HuH-7 (cell line): Measurements from ENCODE around the gene NEURL1.
A peak's percentile ranks its signal among the peaks of the same experiment; 100 is the strongest.
"Not testable (repeated sequence)": the region's sequence is repeated elsewhere in the genome, so short reads cannot be mapped to it uniquely, and the experiment has no call there.

Experiments
- DNase-seq: peaks from one replicate; pipeline ENCODE4 v3.0.0; 2011; ENCODE audit warnings: low spot score

The NEURL1 gene

DNA sequence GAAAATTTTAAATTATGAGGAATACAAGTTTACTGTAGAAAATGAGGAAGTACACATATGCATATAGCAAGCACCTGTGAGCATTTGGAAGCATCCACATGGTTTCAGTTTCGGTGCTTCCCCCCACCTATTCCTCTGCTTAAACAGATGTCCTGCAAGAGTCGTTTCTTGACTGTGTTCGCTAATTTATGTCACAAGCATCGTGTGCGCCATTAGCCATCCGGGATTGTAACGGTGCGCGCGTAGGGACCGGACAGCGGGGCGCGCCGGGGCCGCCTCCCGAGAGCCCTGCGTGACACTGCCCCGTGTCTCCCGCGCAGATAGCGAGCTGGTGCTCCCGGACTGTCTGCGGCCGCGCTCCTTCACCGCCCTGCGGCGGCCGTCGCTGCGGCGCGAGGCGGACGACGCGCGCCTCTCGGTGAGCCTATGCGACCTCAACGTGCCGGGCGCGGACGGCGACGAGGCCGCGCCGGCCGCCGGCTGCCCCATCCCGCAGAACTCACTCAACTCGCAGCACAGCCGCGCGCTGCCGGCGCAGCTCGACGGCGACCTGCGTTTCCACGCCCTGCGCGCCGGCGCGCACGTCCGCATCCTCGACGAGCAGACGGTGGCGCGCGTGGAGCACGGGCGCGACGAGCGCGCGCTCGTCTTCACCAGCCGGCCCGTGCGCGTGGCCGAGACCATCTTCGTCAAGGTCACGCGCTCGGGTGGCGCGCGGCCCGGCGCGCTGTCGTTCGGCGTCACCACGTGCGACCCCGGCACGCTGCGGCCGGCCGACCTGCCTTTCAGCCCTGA is 90.9 kb downstream of the NEURL1 start:
- DNase-seq = no peak

DNA sequence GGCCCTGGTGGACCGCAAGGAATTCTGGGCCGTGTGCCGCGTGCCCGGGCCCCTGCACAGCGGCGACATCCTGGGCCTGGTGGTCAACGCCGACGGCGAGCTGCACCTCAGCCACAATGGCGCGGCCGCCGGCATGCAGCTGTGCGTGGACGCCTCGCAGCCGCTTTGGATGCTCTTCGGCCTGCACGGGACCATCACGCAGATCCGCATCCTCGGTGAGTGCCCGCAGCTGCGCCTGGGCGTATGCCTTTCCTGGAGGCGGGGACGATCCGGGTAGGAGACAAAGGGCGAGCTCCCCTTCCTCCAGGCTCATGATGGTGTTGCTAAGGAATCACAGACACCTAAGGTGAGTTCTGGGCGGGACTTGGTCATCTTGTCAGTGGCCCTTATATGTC is 91.5 kb downstream of the NEURL1 start:
- no peak for DNase-seq

DNA sequence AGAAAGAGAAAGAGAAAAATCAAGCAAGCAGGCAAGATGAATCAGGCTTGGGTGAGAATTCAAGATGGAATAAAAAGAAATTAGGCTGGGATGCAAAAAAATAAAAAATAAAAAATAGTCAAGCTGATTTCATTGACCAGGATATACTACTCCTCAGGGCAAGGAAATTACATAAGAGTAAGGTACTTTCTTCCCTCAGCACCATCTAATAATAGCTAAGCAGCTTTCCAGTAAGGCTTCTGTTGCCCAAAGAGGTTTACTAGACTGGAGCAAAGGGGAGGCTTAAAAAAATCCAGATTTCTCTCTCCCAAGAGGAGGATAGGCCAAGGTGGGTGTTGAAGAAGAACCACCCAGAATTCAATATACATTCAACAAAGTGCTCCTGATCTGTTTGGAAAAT is 93.6 kb downstream of the NEURL1 start:
- DNase-seq = no peak

DNA sequence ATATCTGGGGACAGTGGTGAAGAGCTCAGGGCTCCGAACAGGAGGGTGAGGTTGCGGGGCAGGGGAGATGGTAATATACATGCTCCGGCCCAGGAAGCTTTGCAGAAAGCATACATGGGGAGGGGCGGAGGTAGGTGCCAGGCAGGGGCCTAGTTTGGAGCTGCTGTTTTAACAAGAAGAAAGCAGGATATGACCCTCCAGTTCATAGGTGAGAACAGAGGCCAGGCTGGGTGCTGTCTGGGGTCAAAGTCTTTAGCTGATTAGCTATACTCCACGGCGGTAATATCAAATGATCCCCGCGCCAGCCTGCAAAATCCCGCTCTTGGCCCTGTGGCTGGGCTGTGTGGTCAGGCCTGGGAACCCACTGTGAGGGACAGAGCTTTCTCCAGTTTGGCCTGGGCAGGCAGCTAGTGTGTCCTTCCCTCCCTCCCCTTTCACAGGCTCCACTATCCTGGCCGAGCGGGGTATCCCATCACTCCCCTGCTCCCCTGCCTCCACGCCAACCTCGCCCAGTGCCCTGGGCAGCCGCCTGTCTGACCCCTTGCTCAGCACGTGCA is 95.6 kb downstream of the NEURL1 start:
- DNase-seq = no peak

DNA sequence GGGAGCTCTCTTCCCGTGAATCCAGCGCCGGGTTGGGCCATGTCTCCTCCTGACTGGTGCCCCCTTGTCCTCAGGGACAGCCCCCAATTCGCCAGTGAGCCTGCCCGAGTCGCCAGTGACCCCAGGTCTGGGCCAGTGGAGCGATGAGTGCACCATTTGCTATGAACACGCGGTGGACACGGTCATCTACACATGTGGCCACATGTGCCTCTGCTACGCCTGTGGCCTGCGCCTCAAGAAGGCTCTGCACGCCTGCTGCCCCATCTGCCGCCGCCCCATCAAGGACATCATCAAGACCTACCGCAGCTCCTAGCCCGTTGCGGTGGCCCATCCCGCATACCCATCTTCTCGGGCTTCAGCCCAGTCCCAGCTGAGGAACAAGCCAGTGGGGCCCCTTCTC is 96.6 kb downstream of the NEURL1 start:
- no peak for DNase-seq

DNA sequence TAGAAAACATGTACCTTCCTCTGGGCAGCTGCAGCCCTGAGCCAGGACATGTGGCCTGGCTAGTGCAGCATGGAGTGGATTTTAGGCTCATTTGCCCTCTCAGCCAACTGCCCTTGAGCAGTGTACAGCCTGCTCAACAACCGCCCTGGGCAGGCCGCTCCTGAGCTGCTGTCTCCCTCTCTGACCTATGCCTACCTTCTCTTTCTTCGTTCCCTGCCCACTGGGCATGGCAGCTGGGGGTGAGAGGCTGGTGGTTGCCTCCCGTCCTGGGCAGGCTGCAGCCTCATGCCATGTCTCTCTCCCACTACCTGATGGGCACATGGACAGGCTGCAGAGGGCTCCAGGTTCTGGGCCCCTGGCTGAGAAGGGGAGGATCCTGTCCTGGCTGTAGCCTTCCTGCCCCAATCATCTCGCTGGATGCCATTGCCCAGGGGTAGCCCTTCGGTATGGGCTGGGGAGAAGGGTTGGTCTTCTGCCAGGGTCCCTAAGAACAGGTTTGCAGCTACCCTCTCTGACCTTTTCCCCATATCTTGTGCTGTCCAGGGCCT is 97.3 kb downstream of the NEURL1 start:
- no peak for DNase-seq

DNA sequence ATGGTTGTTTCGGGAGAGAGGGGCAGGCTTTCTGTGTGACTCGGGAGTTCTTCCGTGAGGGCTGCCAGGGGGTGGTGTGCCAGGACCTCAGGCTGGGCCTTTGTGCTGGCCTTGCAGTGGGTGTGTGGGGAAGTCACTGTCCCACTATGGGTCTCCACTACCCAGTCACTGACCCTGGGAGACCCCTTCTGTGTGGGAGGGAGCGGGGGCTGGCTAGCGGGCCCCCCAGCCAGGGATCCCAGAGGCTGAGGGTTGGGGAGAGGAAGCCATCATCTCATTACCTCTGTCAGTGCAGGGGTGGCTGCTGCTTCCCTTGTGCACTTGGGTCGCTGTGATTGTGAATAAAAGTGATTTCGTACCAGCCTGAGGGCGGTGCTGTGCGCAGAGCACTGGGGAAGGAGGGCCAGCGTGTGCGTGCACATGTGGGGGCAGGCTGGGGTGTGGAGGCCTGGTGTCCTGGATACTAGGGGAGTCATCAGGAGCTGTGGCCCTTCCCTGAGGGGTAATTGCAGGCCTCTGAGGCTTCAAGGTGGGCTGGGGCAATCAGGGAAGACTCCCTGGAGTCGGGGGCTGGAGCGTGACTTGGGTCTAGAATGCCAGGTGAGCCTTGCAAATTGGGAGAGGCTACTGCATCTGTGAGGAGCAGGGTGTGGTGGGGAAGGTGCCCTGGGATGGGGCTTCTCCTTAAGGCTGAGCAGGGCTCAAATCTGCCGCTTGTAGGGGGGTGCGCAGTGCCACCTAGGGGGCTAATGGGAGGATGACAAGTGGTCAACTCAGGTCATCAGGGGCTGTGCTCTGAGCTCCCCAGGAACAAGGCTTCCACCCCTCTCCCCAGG is 98.9 kb downstream of the NEURL1 start:
- DNase-seq = peak; percentile 92

DNA sequence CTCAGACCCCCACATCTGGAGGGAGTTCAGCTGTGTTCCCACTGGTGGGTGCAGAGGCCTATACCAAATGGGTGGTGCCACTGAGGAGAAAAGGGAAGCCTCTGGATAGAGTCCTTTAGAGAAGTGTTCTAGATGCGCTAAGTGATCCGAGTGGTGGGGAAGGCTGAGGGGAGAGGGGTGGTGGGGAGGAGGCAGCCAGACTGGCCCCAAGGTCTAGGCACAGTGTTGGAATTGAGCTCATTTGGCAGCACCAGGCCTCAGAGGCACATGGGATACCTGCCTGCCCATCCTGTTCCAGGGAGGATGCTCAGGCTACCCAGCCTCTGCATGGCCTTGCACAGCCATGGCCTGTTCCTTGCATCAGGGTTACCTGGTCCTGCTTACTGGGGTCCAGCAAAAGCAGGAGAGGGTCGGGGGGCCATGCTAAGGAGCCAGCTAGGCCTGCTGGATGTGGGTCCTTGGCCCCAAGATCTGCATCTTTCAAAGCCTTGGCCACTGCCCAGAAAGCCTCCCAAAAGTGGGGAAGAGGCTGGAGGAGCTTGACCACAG is 99.6 kb downstream of the NEURL1 start:
- no peak for DNase-seq

DNA sequence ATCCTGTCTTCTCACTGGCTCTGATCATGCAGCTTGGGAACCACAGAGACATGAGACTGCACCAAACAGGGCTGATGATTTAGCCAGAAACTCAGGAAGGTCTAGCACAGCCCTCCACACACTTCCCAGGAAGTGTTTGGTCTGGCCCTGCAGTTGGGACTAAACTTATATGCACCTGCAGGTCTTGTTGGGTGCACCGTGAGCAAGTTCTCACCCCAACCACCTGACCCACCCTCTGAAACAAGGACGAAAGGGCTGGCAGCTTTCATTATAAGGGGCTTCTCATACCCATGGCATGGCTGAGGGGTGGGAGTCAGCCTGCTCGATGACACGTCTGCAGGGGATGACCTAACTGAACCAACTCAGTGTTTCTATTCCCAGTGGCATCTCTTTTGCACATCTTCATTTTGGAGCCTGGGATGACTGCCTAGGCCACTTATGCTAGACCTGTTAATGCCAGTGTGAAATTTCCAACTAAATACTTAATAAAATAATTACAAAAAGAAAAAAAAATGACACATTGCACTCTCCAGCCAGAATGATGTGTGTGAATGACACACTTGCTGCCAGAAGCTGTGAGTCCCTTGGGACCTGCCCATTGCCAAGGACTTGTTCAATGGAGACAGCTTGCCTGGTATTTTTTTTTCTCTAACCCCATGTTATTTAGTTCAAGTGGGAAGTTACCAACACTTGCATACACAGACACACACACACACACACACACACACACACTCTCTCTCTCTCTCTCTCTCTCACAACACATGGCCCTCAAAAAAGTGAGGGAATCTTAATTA is 102.6 kb downstream of the NEURL1 start:
- DNase-seq = no peak

DNA sequence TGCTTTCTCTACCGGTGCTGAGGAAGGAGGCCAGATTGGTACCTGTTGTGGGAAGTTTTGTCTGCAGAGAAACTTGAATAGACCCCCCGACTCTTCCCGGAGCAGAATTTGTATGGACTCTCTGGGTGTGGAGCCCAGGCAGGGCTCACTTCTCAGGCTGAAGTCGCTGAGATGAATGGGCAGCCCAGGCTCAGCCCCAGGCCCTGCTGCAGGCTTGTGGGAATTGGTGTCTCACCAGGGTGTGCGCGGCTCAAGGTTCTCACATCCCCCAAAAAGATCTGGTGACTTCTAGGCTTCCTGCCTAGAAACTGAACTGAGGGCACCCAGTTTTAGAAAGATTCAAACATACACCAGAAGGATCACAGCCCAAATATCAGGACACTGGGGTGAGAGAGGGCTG is 103.5 kb downstream of the NEURL1 start:
- DNase-seq = no peak

DNA sequence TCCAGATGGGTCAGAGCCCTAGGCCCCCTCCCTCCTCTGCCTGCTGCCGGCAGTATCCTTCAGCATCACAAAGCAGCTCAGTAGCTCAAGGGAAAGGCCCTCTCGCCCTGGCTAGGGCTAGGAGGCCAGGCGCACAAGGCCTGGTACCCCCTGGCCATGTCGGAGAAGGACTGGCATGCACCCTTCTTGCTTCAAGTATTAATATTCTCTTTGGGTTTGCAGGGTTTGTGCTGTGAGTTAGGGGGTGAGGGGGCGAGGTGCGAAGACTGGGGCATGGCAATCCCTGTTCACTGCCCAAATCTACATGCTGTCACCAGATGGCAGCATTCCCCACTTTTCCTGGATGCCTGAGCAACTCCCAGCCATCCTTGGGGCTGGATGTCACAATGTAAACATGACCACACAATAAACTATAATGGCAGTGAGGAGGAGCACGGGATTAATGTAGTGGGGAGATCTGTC is 105.2 kb downstream of the NEURL1 start:
- peak; percentile 98 for DNase-seq

DNA sequence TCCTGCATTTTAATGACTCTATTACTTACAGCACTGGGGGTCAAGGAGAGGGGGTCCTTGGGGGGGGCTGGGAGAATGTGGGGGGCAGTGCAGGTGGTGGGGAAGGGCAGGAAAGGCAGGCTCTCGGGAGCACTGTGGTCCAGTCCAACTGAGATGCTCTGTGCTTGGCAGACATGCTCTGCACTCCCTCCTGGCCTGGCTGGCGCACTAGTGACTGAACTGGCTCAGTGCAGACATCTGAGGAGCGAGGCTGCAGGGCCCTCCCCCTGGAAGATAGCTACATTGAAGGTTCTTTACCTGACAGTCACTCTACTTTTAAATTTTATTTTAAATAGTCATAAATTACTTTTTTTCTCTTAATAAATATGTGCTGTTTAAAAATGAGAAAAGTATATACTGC is 105.7 kb downstream of the NEURL1 start:
- DNase-seq = no peak

DNA sequence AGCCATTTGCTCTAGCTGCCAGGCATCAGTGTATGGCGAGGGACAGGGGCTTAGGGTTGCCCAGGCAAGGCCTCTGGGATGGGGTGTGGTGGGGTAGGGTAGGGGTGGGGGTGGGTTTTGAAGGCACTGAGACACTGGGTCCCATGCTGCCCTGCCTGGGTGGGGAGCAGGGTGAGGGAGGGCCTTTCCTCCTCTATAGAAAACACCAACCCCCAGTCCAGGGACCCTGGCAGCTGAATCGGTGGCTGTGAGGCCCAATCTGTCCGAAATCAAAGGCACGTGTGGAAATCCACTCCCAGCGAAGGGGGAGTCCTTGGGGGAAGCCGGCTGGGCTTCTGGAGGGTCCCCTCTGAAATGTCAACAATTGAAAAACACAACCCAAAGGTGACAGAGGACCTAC is 106.4 kb downstream of the NEURL1 start:
- no peak for DNase-seq

DNA sequence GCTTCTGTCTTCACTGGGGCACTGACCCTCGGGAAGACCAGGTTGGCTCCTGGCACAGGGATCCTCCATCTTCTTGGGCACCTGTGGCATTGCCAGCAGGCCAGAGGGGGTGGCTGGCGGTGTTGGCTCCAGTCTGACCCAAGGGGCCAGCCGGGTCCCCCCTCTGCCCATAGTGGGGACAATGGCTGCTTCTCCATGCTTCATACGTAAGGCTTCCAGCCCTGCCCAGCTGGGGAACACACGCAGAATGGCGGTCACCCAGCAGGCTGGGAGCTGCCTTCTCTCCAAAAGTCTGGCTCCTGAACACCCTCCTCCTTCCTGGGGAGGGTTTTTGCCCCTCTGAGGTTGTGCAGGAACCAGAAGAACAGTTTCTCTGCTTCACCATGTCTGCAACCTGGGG is 106.8 kb downstream of the NEURL1 start:
- DNase-seq = no peak

DNA sequence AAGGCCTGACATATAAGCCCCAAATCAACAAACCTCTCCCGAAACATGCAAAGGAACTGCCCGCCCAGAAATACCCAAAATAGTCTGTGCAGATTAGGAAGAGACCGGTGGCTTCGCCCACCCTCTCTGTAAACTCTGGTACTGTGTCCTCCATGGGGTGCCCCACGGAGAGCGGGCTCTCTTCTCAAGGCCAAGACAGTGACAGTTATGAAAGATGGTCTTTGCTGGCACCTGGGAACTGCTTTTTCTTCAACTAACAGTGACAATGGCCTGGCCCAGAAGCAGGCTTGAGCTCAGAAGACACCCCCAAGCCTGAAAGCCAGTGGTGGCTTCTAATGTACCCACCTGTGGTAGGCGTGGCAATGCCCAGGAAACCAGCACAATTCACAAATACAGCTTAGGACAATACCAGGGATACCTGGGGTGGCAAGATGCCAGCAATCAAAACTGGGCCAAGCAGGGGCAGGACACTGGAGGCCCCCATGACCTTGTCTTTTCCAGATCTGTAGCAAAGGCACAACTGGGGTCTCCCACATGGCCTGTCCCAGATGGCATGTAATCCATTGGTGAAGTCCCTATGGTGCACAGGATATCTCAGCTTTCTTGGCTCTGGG is 107.6 kb downstream of the NEURL1 start:
- no peak for DNase-seq

DNA sequence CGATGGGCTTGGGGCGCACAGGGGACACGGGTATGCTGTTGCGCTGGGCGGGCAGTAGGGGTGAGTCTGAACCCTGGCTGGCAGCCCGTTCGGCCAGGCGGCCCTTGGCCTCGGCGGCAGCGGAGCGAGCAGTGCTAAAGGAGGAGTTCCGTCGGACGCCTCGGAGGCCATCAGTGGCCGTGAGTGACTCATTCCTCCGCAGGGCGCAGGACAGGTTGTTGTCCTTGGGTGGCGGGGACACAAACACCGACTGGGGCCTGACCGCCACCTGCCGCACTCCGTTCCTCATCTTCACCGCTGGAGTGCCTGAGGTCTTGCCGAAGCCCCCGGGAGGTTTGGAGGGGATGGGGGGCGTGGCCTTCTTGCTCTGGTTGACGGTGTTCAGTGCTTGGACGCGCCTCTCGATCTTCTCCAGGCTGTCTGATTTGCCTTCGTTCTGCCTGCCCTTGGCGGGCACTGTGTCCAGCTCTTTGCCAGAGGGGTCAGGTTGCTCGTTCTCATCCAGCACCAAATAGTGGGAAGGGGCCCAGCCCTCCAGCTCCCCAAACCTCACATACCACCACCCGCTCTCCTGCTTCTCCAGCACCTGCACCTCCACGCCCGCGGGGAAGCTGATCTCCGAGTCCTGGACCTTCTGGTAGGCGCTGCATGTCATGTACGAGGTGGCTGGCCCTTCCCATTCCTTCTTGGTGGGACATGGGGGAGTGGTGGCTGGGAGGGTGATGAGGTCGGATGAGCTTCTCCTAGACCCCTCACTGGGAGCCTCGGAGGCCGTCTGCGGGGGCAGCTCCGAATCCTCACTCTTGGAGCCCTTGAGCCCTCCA is 108.7 kb downstream of the NEURL1 start:
- no peak for DNase-seq

DNA sequence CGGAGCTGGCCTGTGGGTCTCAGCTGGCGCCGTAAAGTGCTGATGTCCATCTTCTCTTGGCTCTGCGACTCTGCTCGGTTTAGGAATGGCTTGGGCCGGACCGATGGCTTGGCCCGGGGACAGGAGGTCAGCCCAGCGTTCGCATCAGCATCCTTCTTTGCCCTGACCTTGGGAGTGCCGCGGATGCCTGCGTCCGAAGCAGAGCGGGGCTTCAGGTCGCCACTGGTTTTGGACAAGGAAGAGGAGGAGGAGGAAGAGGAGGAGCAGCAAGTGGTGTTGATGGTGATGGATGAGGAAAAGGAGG is 109.3 kb downstream of the NEURL1 start:
- no peak for DNase-seq

DNA sequence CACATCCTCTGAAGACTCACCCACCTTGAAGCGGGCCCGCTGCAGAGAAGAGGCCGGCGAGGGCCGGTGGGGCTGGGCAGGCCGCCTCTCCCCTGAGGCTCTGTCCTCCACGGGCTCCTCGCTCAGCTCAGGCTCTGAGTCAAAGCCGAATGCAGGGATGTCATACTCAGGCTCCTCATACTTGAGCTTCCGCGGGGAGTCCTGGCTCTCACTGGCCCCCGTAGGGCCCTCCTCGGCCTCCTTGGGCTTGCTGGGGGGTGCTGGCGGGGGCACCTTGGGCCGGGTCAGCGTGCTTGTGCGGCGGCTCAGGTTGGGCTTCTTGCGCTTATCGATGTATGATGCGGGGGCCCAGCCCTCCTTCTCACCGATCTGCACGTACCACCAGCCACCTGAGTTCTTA is 109.9 kb downstream of the NEURL1 start:
- no peak for DNase-seq

DNA sequence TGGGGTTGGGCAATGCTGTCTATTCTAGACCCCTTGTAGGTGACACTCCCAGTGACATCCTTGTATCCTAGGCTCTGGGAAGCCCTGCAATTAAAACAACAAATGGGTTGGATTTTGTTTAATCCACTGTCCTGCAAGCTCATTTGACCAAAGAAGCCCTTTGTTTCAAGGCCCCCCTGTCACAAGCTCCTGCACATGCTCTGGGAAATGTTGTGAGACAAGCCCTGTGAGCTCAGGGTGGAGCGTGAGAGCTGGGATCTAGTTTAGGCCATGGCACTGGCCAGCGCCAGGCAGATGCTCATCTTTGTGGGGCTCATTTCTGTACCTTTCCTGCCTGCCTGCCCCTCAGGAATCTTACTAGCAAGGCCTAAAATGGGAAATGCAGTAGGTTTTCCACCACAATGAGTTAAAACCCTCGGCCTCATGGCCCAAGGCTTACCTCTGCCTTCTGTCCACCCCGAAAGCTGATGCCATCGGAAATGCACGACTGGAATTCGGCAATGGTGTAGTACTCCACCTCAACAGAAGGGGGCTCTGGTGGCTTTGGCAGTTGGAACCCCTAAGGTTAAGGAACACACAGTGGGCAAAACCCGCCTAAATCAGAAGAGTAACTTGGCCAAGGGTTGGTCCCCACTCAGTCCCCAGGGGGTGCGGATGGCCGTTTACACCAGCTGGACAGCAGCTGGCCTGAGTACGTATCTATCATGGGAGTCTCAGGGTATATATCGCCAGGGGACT is 112.0 kb downstream of the NEURL1 start:
- peak; percentile 59 for DNase-seq

DNA sequence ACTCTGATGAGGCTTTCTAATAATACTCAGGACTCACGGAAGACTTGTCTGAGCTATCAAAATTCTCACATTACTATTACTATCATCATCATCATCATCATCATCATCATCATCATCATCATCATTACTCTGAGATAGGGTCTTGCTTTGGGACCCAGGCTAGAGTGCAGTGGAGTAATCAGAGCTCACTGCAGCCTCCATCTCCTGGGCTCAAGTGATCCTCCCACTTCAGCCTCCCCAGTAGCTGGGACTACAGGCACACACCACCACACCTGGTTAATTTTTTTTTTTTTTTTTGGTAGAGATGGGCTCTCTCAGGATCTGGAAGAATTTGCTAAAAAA is 112.6 kb downstream of the NEURL1 start:
- DNase-seq = not testable (repeated sequence)
